Frontal cortex (tissue), 4 donors: ENCODE data around the gene SSTR4. TPM values are rescaled to one million over a fixed set of nuclear protein-coding genes. Genes with fewer than 3 reads are reported as not detected.
"Not testable (repeated sequence)": the region's sequence is repeated elsewhere in the genome, so short reads cannot be mapped to it uniquely, and the experiment has no call there.

Source experiments
- DNase-seq, 2 donors: peaks; one replicate each; pipeline ENCODE4 v3.0.0; 2012; ENCODE audit warnings: low spot score in 2 of 2
- FAIRE-seq: peaks from 2 replicates; lab custom pipeline; 2012; peaks lifted over from hg19 to GRCh38; lab: Jason Lieb, UNC
- total RNA-seq: library from RNA; depleted of rRNA; stranded (reverse); fragments of >200 nt; gene quantifications from one replicate; pipeline ENCODE4 v1.2.3, GENCODE V29; 2014
- donor health status: control.
- donor health status: control.
- donor health status: control.

Gene SSTR4
- total RNA-seq, 1 donor from 2014 or later = 0.41 TPM

- FAIRE-seq = no peak
- DNase-seq = no peak
Measured at GRCh38 chr20:23013429-23013828, 21.7 kb upstream of the SSTR4 start.

GRCh38 chr20:23017516-23017915 lies 17.6 kb upstream of the SSTR4 start:
- FAIRE-seq = no peak
- DNase-seq = no peak

GRCh38 chr20:23018432-23018831 lies 16.7 kb upstream of the SSTR4 start:
- FAIRE-seq (no peak), DNase-seq (no peak)

GRCh38 chr20:23018941-23019340 lies 16.2 kb upstream of the SSTR4 start:
- FAIRE-seq (no peak), DNase-seq (no peak)

- FAIRE-seq (no peak), DNase-seq (no peak)
Measured at GRCh38 chr20:23019403-23019802, 15.7 kb upstream of the SSTR4 start.

GRCh38 chr20:23020230-23021018 lies 14.7 kb upstream of the SSTR4 start:
- no peak for FAIRE-seq

GRCh38 chr20:23021541-23021940 lies 13.6 kb upstream of the SSTR4 start:
- FAIRE-seq (no peak), DNase-seq (no peak)

More at GRCh38 chr20:23020230-23021018, 14.7 kb upstream of the SSTR4 start:
- no peak for DNase-seq

- FAIRE-seq (no peak), DNase-seq (no peak)
Measured at GRCh38 chr20:23021951-23022350, 13.2 kb upstream of the SSTR4 start.

- no peak for FAIRE-seq
Measured at GRCh38 chr20:23022849-23023248, 12.3 kb upstream of the SSTR4 start.

GRCh38 chr20:23023621-23024177 lies 11.4 kb upstream of the SSTR4 start:
- FAIRE-seq = no peak
- no peak for DNase-seq

More at GRCh38 chr20:23022849-23023248, 12.3 kb upstream of the SSTR4 start:
- no peak for DNase-seq

- DNase-seq = no peak
- no peak for FAIRE-seq
Measured at GRCh38 chr20:23024701-23025100, 10.4 kb upstream of the SSTR4 start.

- FAIRE-seq = not testable (repeated sequence)
Measured at GRCh38 chr20:23025503-23025902, 9.6 kb upstream of the SSTR4 start.

GRCh38 chr20:23027721-23028120 lies 7.4 kb upstream of the SSTR4 start:
- DNase-seq = no peak
- no peak for FAIRE-seq

More at GRCh38 chr20:23025503-23025902, 9.6 kb upstream of the SSTR4 start:
- DNase-seq = not testable (repeated sequence)

GRCh38 chr20:23028392-23028791 lies 6.7 kb upstream of the SSTR4 start:
- FAIRE-seq (no peak), DNase-seq (no peak)

GRCh38 chr20:23029324-23029723 lies 5.8 kb upstream of the SSTR4 start:
- FAIRE-seq = no peak
- no peak for DNase-seq

GRCh38 chr20:23031346-23031745 lies 3.8 kb upstream of the SSTR4 start:
- DNase-seq (no peak), FAIRE-seq (no peak)

- FAIRE-seq (no peak), DNase-seq (no peak)
Measured at GRCh38 chr20:23032056-23032749, 2.9 kb upstream of the SSTR4 start.

- FAIRE-seq (no peak), DNase-seq (no peak)
Measured at GRCh38 chr20:23032750-23033078, 2.4 kb upstream of the SSTR4 start.

GRCh38 chr20:23033918-23034317 lies 1.2 kb upstream of the SSTR4 start:
- FAIRE-seq (no peak), DNase-seq (no peak)

- DNase-seq = no peak
- FAIRE-seq = no peak
Measured at GRCh38 chr20:23035731-23036130, 619 bp downstream of the SSTR4 start.

- FAIRE-seq (no peak), DNase-seq (no peak)
Measured at GRCh38 chr20:23036371-23036770, 1.3 kb downstream of the SSTR4 start.
